ENCODE results near the gene FLNA. TPM values are rescaled to one million over a fixed set of nuclear protein-coding genes. Genes with fewer than 3 reads are reported as not detected.

FLNA gene
- total and polyA plus RNA-seq, 2 of the 13 experiments (the other 11 are each of a cell fraction or from before 2014, with no cell fraction given), result 83.4 to 174 TPM

GRCh38 chrX:154376774-154377173 lies 2.3 kb upstream of the FLNA start:
- no peaks in the 10 kb centered on the region for H3K36me3 ChIP-seq (replicated peaks in 1 of 2; ENCODE audit: control insufficient read depth in 1 of 2, insufficient read depth in 2 of 2, low read length in 2 of 2)
- DNase-seq (ENCODE audit: low spot score) (no peak), FAIRE-seq (no peak), ATAC-seq (no peak)
- TF ChIP-seq ZNF557 (CRISPR knock-in tag; IDR thresholded peaks at IDR 0.05) (no peak), ZNF839 (CRISPR knock-in tag; IDR thresholded peaks at IDR 0.05; ENCODE audit: borderline replicate concordance) (no peak), SNAI1 (CRISPR knock-in tag; IDR thresholded peaks at IDR 0.05; ENCODE audit: borderline replicate concordance) (no peak), ZBTB42 (CRISPR knock-in tag; IDR thresholded peaks at IDR 0.05) (no peak), ZNF644 (CRISPR knock-in tag; IDR thresholded peaks at IDR 0.05; ENCODE audit: low read depth) (no peak), ZBTB38 (CRISPR knock-in tag; IDR thresholded peaks at IDR 0.05) (no peak), MATR3 (CRISPR knock-in tag; IDR thresholded peaks at IDR 0.05) (no peak), NFRKB (IDR thresholded peaks at IDR 0.05) (no peak), ZFP36L2 (CRISPR knock-in tag; IDR thresholded peaks at IDR 0.05) (no peak), MTF2 (CRISPR knock-in tag; IDR thresholded peaks at IDR 0.05; ENCODE audit: borderline replicate concordance) (no peak), TFE3 (CRISPR knock-in tag; IDR thresholded peaks at IDR 0.05) (no peak), SIX4 (CRISPR knock-in tag; IDR thresholded peaks at IDR 0.05) (no peak), MYNN (CRISPR knock-in tag; IDR thresholded peaks at IDR 0.05; ENCODE audit: low read depth) (no peak), ZNF34 (CRISPR knock-in tag; IDR thresholded peaks at IDR 0.05; ENCODE audit: borderline replicate concordance) (no peak), ZNF652 (CRISPR knock-in tag; IDR thresholded peaks at IDR 0.05; ENCODE audit: borderline replicate concordance, low read depth) (no peak), CTCF (CRISPR knock-in tag; IDR thresholded peaks at IDR 0.05) (no peak), ZNF276 (CRISPR knock-in tag; IDR thresholded peaks at IDR 0.05; ENCODE audit: low read depth) (no peak)
- no peak overlapping the region for H3K27ac ChIP-seq (ENCODE audit: extremely low read length, insufficient read depth, low read length)
- peaks cover 8% of the 10 kb centered on the region for H3K79me2 ChIP-seq (ENCODE audit: insufficient read depth, low read length)
- ChIA-PET POLR2A (interaction anchor here (1.0 kb wide), 1 partner anchor 21 kb away, joined by 3 read pairs; the partner anchor contains the start of gene RPL10), CTCF (ENCODE audit: low intra/inter-chr PET ratio, low total read pairs) (no interaction called here)
- no peak overlapping the region for H3K9ac ChIP-seq (ENCODE audit: insufficient read depth, low read depth, low read length)
- intact Hi-C loops (cut with micrococcal nuclease; ENCODE audit: unreplicated experiment), result no loop called here
- H3K4me3 ChIP-seq (replicated peaks in 1 of 3; ENCODE audit: insufficient read depth in 1 of 3, low read depth in 2 of 3, low read length in 3 of 3), result no peak overlapping the region; a peak in 1 of 6 replicates
- 83% methylated on average over 3 of the region's 3 CpGs for WGBS (ENCODE audit: low lambda C conversion rate)
- H3K9me3 ChIP-seq (ENCODE audit: low read length), result no peaks in the 10 kb centered on the region
- H3K4me2 ChIP-seq (ENCODE audit: low read depth, low read length), result no peak overlapping the region
- H4K20me1 ChIP-seq (ENCODE audit: insufficient read depth, low read length), result no peaks in the 10 kb centered on the region
- H2AFZ ChIP-seq (ENCODE audit: low read length), result no peak overlapping the region
- BruUV-seq (replicated peaks), result no TSS peak
- in situ Hi-C loops (cut with HindIII; ENCODE audit: extremely low pct_ligation_motif_present, low pct_unique_long_range_greater_than_20kb), result no loop called here
- H3K27me3 ChIP-seq (ENCODE audit: control insufficient read depth in 1 of 2, insufficient read depth in 2 of 2, low read length in 2 of 2), result no peaks in the 10 kb centered on the region
- peaks cover 53% of the 10 kb centered on the region for H3K4me1 ChIP-seq (ENCODE audit: insufficient read depth, low read length)

Measured in HepG2 (cell line).